Gastrocnemius medialis (tissue), 4 donors: Measurements from ENCODE around the gene PLAGL1. TPM values are rescaled to one million over a fixed set of nuclear protein-coding genes. Genes with fewer than 3 reads are reported as not detected.

Experiments used
- ATAC-seq, 2 donors: fragments of 150-250 bp; one replicate each; pipeline ENCODE4 v1.9.1; 2016
- DNase-seq, 2 donors: peaks; one replicate each; pipeline ENCODE4 v3.0.0-alpha.2; 2019
- H3K27ac ChIP-seq, 4 donors: fragments of 200-600 bp; sonication (generic); 1 replicate in 1 of 4; 2 replicates in 3 of 4; pipeline ENCODE4 v1.5.1; 2016 to 2018; ENCODE audit warnings: mild to moderate bottlenecking in 2 of 4, moderate library complexity in 1 of 4
- H3K27me3 ChIP-seq, 3 donors: fragments of 200-600 bp; sonication (generic) in 2 of 3; 1 replicate in 1 of 3; 2 replicates in 2 of 3; pipeline versions ENCODE4 v1.5.1 to v1.6.0; 2016 to 2019; ENCODE audit warnings: mild to moderate bottlenecking in 1 of 3, moderate library complexity in 1 of 3
- H3K36me3 ChIP-seq, 2 donors: fragments of 200-600 bp; sonication (generic) in 1 of 2; one replicate each; pipeline ENCODE4 v1.5.1; 2017 to 2018
- H3K4me1 ChIP-seq, 2 donors: fragments of 200-600 bp; sonication (generic) in 1 of 2; one replicate each; pipeline ENCODE4 v1.5.1; 2016 to 2017; ENCODE audit warnings: mild to moderate bottlenecking in 2 of 2
- H3K4me3 ChIP-seq, 4 donors: fragments of 200-600 bp; sonication (generic) in 3 of 4; 1 replicate in 1 of 4; 2 replicates in 3 of 4; pipeline ENCODE4 v1.5.1; 2016 to 2019; ENCODE audit warnings: mild to moderate bottlenecking in 2 of 4
- H3K9me3 ChIP-seq, 3 donors: fragments of 200-600 bp; sonication (generic) in 2 of 3; 1 replicate in 1 of 3; 2 replicates in 2 of 3; pipeline ENCODE4 v1.5.1; 2016 to 2019
- POLR2A ChIP-seq, 2 donors: fragments of 450-650 bp; IDR thresholded peaks; one replicate each; pipeline ENCODE4 v1.6.1; 2017; ENCODE audit warnings: antibody characterized with exemption in 2 of 2, mild to moderate bottlenecking in 2 of 2, moderate library complexity in 2 of 2
- in situ Hi-C, 4 donors: fragments of 200-750 bp; cut with MboI; loops; one replicate each; pipeline versions ENCODE4 v1.15.0 to v1.8.0; 2017; ENCODE audit warnings: low sequenced_read_pairs in 4 of 4
- intact Hi-C: fragments of 100-400 bp; cut with DNase I; formaldehyde crosslinking; loops from one replicate; pipeline ENCODE4 v1.15.1; 2023; ENCODE audit warnings: low total_unique reads
- total RNA-seq, 4 donors: library from RNA; depleted of rRNA; stranded (reverse); fragments of >200 nt; gene quantifications; one replicate each; pipeline versions ENCODE4 v1.1.0 to v1.2.3, GENCODE V29; 2016
- TF ChIP-seq, protein P1 (sequence below), 5 experiments: fragments of 450-650 bp in 3 of 5; fragments of 200-600 bp in 2 of 5; sonication (generic) in 2 of 5; IDR thresholded peaks in 4 of 5; conservative IDR thresholded peaks in 1 of 5; 1 replicate in 4 of 5; 2 replicates in 1 of 5; pipeline ENCODE4 v1.5.1; 2016 to 2019; ENCODE audit warnings: antibody characterized with exemption in 5 of 5, mild to moderate bottlenecking in 3 of 5, moderate library complexity in 3 of 5

The PLAGL1 gene
- total RNA-seq, 4 donors from 2014 or later: 2.4 to 10.9 (median 3.8) TPM

- TF ChIP-seq POLR2A (IDR thresholded peaks at IDR 0.05): no peak
- TF ChIP-seq, protein P1, sequence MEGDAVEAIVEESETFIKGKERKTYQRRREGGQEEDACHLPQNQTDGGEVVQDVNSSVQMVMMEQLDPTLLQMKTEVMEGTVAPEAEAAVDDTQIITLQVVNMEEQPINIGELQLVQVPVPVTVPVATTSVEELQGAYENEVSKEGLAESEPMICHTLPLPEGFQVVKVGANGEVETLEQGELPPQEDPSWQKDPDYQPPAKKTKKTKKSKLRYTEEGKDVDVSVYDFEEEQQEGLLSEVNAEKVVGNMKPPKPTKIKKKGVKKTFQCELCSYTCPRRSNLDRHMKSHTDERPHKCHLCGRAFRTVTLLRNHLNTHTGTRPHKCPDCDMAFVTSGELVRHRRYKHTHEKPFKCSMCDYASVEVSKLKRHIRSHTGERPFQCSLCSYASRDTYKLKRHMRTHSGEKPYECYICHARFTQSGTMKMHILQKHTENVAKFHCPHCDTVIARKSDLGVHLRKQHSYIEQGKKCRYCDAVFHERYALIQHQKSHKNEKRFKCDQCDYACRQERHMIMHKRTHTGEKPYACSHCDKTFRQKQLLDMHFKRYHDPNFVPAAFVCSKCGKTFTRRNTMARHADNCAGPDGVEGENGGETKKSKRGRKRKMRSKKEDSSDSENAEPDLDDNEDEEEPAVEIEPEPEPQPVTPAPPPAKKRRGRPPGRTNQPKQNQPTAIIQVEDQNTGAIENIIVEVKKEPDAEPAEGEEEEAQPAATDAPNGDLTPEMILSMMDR (IDR thresholded peaks at IDR 0.05 in 4 of 5, conservative IDR thresholded peaks at IDR 0.05 in 1 of 5): no peak
- Histone ChIP-seq H3K27ac (no peak overlapping the region), H3K27me3 (no peaks in the 10 kb centered on the region), H3K4me3 (no peak overlapping the region), H3K36me3 (no peaks in the 10 kb centered on the region), H3K9me3 (no peaks in the 10 kb centered on the region), H3K4me1 (no peaks in the 10 kb centered on the region)
- no peak for ATAC-seq
- intact Hi-C loops: no loop called here
- DNase-seq: no peak
- in situ Hi-C loops: no loop called here
Measured at GRCh38 chr6:143952947-143953701, 54.9 kb downstream of the PLAGL1 start.

- no peak for ATAC-seq
- no peak for TF ChIP-seq POLR2A (IDR thresholded peaks at IDR 0.05)
- TF ChIP-seq, protein P1 (IDR thresholded peaks at IDR 0.05 in 4 of 5, conservative IDR thresholded peaks at IDR 0.05 in 1 of 5): no peak
Measured at GRCh38 chr6:143952060-143952778, 55.8 kb downstream of the PLAGL1 start.

DNA sequence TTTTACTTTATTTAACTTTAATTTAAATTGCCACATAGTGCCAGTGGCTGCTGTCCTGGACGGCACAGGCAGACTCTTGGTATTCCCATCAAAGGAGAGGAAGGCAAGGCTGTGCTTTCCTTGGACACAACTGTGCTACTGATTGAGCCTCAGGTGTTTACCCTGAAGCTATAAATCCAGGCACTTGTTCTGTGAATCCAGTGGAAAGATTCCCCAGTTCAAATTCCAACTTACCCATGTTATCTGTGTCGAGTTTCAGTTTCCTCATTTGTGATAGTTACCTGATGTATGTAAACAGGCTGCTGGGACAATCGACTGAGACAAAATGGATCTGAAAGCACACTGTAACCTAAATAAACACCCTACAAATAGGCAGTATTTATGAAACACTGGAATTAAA lies 57.2 kb downstream of the PLAGL1 start:
- Histone ChIP-seq H3K9me3 (no peaks in the 10 kb centered on the region), H3K27ac (no peak overlapping the region), H3K36me3 (no peaks in the 10 kb centered on the region), H3K27me3 (no peaks in the 10 kb centered on the region), H3K4me1 (no peaks in the 10 kb centered on the region), H3K4me3 (no peak overlapping the region)
- TF ChIP-seq, protein P1 (IDR thresholded peaks at IDR 0.05 in 4 of 5, conservative IDR thresholded peaks at IDR 0.05 in 1 of 5): no peak
- TF ChIP-seq POLR2A (IDR thresholded peaks at IDR 0.05): no peak
- DNase-seq: no peak
- ATAC-seq: no peak
- intact Hi-C loops (no loop called here), in situ Hi-C loops (no loop called here)

More at GRCh38 chr6:143952060-143952778, 55.8 kb downstream of the PLAGL1 start:
- Histone ChIP-seq H3K4me3 (no peak overlapping the region), H3K27me3 (no peaks in the 10 kb centered on the region), H3K36me3 (no peaks in the 10 kb centered on the region), H3K27ac (no peak overlapping the region), H3K9me3 (no peaks in the 10 kb centered on the region), H3K4me1 (no peaks in the 10 kb centered on the region)
- no peak for DNase-seq
- intact Hi-C loops: no loop called here
- in situ Hi-C loops: no loop called here

- no peak overlapping the region for H3K4me3 ChIP-seq
- no peaks in the 10 kb centered on the region for H3K4me1 ChIP-seq
- H3K36me3 ChIP-seq: no peaks in the 10 kb centered on the region
- H3K27me3 ChIP-seq: no peaks in the 10 kb centered on the region
- H3K9me3 ChIP-seq: no peaks in the 10 kb centered on the region
- intact Hi-C loops (no loop called here), in situ Hi-C loops (loop anchor here in 1 of 4 donors (10.0 kb wide), 1 partner anchor 65 kb away; no protein-coding TSS in a partner anchor)
- ATAC-seq: no peak
- no peak for DNase-seq
- TF ChIP-seq, protein P1 (IDR thresholded peaks at IDR 0.05 in 4 of 5, conservative IDR thresholded peaks at IDR 0.05 in 1 of 5): no peak
- TF ChIP-seq POLR2A (IDR thresholded peaks at IDR 0.05): no peak
- no peak overlapping the region for H3K27ac ChIP-seq
Measured at GRCh38 chr6:143949962-143950361, 58.1 kb downstream of the PLAGL1 start.
